IPS DF 6.9 (cell line): ENCODE measurements around the gene PHEX.
"Not testable (repeated sequence)": the region's sequence is repeated elsewhere in the genome, so short reads cannot be mapped to it uniquely, and the experiment has no call there.

ENCODE experiments used
- DNase-seq: peaks from one replicate; pipeline ENCODE4 v3.0.0-alpha.2; 2013; ENCODE audit warnings: low read depth, low spot score
- H3K27ac ChIP-seq: one replicate; pipeline ENCODE4 v1.5.1; 2013; ENCODE audit warnings: low read length, control low read depth
- H3K27me3 ChIP-seq: 2 replicates; pipeline ENCODE4 v1.6.1; 2013; ENCODE audit warnings: mild to moderate bottlenecking, low read length; ENCODE audit not compliant: control insufficient read depth, insufficient read depth
- H3K36me3 ChIP-seq: 2 replicates; pipeline ENCODE4 v1.6.1; 2013; ENCODE audit warnings: low read length; ENCODE audit not compliant: control insufficient read depth, insufficient read depth
- H3K4me1 ChIP-seq: 2 replicates; pipeline ENCODE4 v1.6.1; 2013; ENCODE audit warnings: low read length; ENCODE audit not compliant: control insufficient read depth, insufficient read depth
- H3K4me3 ChIP-seq: 2 replicates; pipeline ENCODE4 v1.5.1; 2013; ENCODE audit warnings: mild to moderate bottlenecking, low read length
- H3K9me3 ChIP-seq: 2 replicates; pipeline ENCODE4 v1.6.1; 2013; ENCODE audit warnings: low read length, inconsistent platforms; ENCODE audit not compliant: control insufficient read depth, insufficient read depth
- WGBS: extraction: QIAGEN DNeasy Blood & Tissue Kit; methylation state at CpG from one replicate; pipeline ENCODE4 v1.1.7; 2013; ENCODE audit warnings: mixed read lengths, missing lambda C conversion rate; ENCODE audit not compliant: insufficient read length, insufficient coverage; 5-methylcytosine and 5-hydroxymethylcytosine counted together

The PHEX gene

GRCh38 chrX:22272613-22273012 lies 240.5 kb downstream of the PHEX start, which contains the start of gene CBLL2:
CBLL2 (plus strand) TSS chrX:22272913; CDS start chrX:22272992, 79 bp downstream.
- H3K9me3 ChIP-seq = no peaks in the 10 kb centered on the region
- H3K36me3 ChIP-seq = no peaks in the 10 kb centered on the region
- no peaks in the 10 kb centered on the region for H3K4me1 ChIP-seq
- H3K27me3 ChIP-seq = no peaks in the 10 kb centered on the region
- WGBS = no CpG with 5 or more reads among the region's 13 CpGs
- no peak for DNase-seq
- no peak within 1 kb of the TSS for H3K4me3 ChIP-seq
- H3K27ac ChIP-seq = no peak within 1 kb of the TSS

GRCh38 chrX:22273714-22274317 lies 241.7 kb downstream of the PHEX start:
- H3K36me3 ChIP-seq = no peaks in the 10 kb centered on the region
- H3K4me1 ChIP-seq = no peaks in the 10 kb centered on the region
- DNase-seq = no peak
- H3K27ac ChIP-seq = no peak overlapping the region
- no peak overlapping the region for H3K4me3 ChIP-seq
- no CpG with 5 or more reads among the region's 15 CpGs for WGBS
- no peaks in the 10 kb centered on the region for H3K27me3 ChIP-seq
- H3K9me3 ChIP-seq = no peaks in the 10 kb centered on the region

GRCh38 chrX:22276781-22277180 lies 244.7 kb downstream of the PHEX start:
- Histone ChIP-seq H3K9me3 (no peaks in the 10 kb centered on the region), H3K27me3 (no peaks in the 10 kb centered on the region), H3K36me3 (no peaks in the 10 kb centered on the region), H3K27ac (no peak overlapping the region), H3K4me1 (no peaks in the 10 kb centered on the region), H3K4me3 (no peak overlapping the region)
- no CpG with 5 or more reads among the region's 6 CpGs for WGBS
- DNase-seq = no peak

GRCh38 chrX:22278375-22278774 lies 246.2 kb downstream of the PHEX start:
- no peak overlapping the region for H3K27ac ChIP-seq
- H3K27me3 ChIP-seq = no peaks in the 10 kb centered on the region
- DNase-seq = peak; percentile 1
- H3K4me3 ChIP-seq = no peak overlapping the region
- no peaks in the 10 kb centered on the region for H3K9me3 ChIP-seq
- H3K36me3 ChIP-seq = no peaks in the 10 kb centered on the region
- no CpG with 5 or more reads among the region's 3 CpGs for WGBS
- no peaks in the 10 kb centered on the region for H3K4me1 ChIP-seq

GRCh38 chrX:22289209-22289608 lies 257.1 kb downstream of the PHEX start:
- H3K27ac ChIP-seq, H3K36me3 ChIP-seq, H3K27me3 ChIP-seq, DNase-seq, H3K9me3 ChIP-seq, H3K4me1 ChIP-seq, H3K4me3 ChIP-seq: not testable (repeated sequence)
- no CpG with 5 or more reads among the region's 3 CpGs for WGBS

- no peak overlapping the region for H3K27ac ChIP-seq
- no peak for DNase-seq
- no peaks in the 10 kb centered on the region for H3K27me3 ChIP-seq
- H3K36me3 ChIP-seq = no peaks in the 10 kb centered on the region
- no CpG with 5 or more reads among the region's 2 CpGs for WGBS
- no peak overlapping the region for H3K4me3 ChIP-seq
- no peaks in the 10 kb centered on the region for H3K9me3 ChIP-seq
- no peaks in the 10 kb centered on the region for H3K4me1 ChIP-seq
Observed at GRCh38 chrX:22296871-22297270, 264.7 kb downstream of the PHEX start.

GRCh38 chrX:22300130-22300529 lies 268.0 kb downstream of the PHEX start:
- Histone ChIP-seq H3K27ac (no peak overlapping the region), H3K4me3 (no peak overlapping the region), H3K27me3 (no peaks in the 10 kb centered on the region), H3K9me3 (no peaks in the 10 kb centered on the region), H3K4me1 (no peaks in the 10 kb centered on the region), H3K36me3 (no peaks in the 10 kb centered on the region)
- no peak for DNase-seq
- WGBS = no CpG with 5 or more reads among the region's 2 CpGs
